ENCODE measurements around the gene CTNNA2. TPM values are rescaled to one million over a fixed set of nuclear protein-coding genes. Genes with fewer than 3 reads are reported as not detected.

The CTNNA2 gene
- total RNA-seq, 2 experiments from 2014 or later, result not detected

- no peak overlapping the region for H3K27ac Mint-ChIP-seq
- no peaks in the 10 kb centered on the region for H3K4me1 Mint-ChIP-seq
- no peaks in the 10 kb centered on the region for H3K9me3 Mint-ChIP-seq (ENCODE audit: low read depth)
- CTCF ChIA-PET, result interaction anchor here (1.0 kb wide), 1 partner anchor 8 kb away, joined by 3 read pairs; no protein-coding TSS in a partner anchor
- H3K27me3 Mint-ChIP-seq, result no peaks in the 10 kb centered on the region
- H3K36me3 Mint-ChIP-seq, result no peaks in the 10 kb centered on the region
- ATAC-seq (no peak), DNase-seq (no peak)
- no peak overlapping the region for H3K4me3 Mint-ChIP-seq
These were observed 283.8 kb downstream of the CTNNA2 start for GRCh38 chr2:79796641-79797040.

GRCh38 chr2:79798776-79799175 is 285.9 kb downstream of the CTNNA2 start:
- DNase-seq (no peak), ATAC-seq (no peak)
- Mint-ChIP-seq H3K4me1 (no peaks in the 10 kb centered on the region), H3K9me3 (ENCODE audit: low read depth) (no peaks in the 10 kb centered on the region), H3K4me3 (no peak overlapping the region), H3K27ac (no peak overlapping the region), H3K36me3 (no peaks in the 10 kb centered on the region), H3K27me3 (no peaks in the 10 kb centered on the region)
- CTCF ChIA-PET, result no interaction called here

DNA sequence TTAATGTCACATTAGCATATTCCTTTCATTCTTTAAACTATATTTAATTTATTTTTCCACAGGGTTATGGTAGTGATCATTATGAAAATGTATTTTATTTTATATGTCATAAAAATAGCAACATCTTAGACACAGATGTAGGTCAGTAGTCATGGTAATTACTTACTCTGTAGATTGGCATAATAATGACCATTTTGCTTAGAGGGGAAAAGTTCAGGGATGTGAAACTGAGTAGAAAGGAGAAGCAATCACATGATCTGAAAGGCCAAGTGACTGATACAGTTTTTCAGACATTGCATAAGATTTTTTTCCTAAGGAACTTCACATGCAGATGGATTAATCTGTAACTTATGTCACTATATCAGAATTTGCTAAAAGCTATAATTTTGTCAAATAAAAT is 286.9 kb downstream of the CTNNA2 start:
- Mint-ChIP-seq H3K4me1 (no peaks in the 10 kb centered on the region), H3K27ac (no peak overlapping the region), H3K4me3 (no peak overlapping the region), H3K27me3 (no peaks in the 10 kb centered on the region), H3K36me3 (no peaks in the 10 kb centered on the region), H3K9me3 (ENCODE audit: low read depth) (peaks cover under 1% of the 10 kb centered on the region)
- DNase-seq (no peak), ATAC-seq (no peak)
- CTCF ChIA-PET, result no interaction called here

DNA sequence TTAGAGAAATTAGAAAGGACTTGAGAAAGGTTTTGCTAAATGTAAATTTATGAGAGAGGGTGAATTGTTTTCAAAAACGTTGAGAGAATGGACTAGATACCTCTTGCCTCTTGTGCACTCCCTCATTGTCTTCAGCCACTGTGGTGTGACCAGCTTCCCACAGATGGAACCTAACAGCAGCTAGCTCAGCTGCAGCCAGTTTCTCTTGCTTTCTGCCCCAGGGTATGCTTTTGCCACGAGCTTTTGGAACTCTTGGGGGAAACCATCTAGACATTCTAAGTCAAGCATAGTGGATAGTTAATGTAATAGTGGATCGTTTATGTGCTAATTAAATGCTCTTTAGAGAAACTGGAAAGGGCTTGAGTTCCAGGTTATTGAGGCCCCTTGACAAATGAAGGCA is 288.2 kb downstream of the CTNNA2 start:
- Mint-ChIP-seq H3K4me1 (no peaks in the 10 kb centered on the region), H3K36me3 (no peaks in the 10 kb centered on the region), H3K27me3 (no peaks in the 10 kb centered on the region), H3K9me3 (ENCODE audit: low read depth) (peaks cover 3% of the 10 kb centered on the region), H3K27ac (no peak overlapping the region), H3K4me3 (no peak overlapping the region)
- CTCF ChIA-PET, result no interaction called here
- ATAC-seq (no peak), DNase-seq (no peak)

DNA sequence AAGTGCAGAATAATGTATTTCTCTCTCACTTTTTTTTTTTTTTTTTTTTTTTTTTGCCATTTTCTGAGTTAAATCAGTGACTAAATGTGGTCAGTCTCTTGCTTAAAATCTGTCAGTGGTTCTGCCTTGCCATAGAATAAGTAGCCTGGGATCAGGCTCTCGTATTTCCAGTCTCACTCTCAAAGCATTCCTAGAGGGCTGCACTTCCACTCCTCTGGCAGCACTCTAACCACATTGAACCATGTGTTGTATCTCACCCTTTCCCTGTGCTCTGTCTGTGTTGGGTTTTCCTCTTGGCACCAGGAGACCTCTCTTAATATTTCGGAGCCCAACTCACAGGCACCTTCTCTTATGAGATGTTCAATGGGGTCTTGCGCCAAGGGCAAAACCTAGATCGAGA is 304.4 kb downstream of the CTNNA2 start:
- Mint-ChIP-seq H3K9me3 (ENCODE audit: low read depth) (peaks cover 11% of the 10 kb centered on the region), H3K27me3 (no peaks in the 10 kb centered on the region), H3K36me3 (no peaks in the 10 kb centered on the region), H3K4me1 (no peaks in the 10 kb centered on the region), H3K4me3 (no peak overlapping the region), H3K27ac (no peak overlapping the region)
- ATAC-seq, result no peak
- DNase-seq, result no peak
- CTCF ChIA-PET, result no interaction called here

GRCh38 chr2:79820281-79820680 is 307.4 kb downstream of the CTNNA2 start:
- Mint-ChIP-seq H3K9me3 (ENCODE audit: low read depth) (peaks cover 19% of the 10 kb centered on the region), H3K36me3 (no peaks in the 10 kb centered on the region), H3K27me3 (no peaks in the 10 kb centered on the region), H3K27ac (no peak overlapping the region), H3K4me3 (no peak overlapping the region), H3K4me1 (no peaks in the 10 kb centered on the region)
- CTCF ChIA-PET, result no interaction called here
- ATAC-seq (no peak), DNase-seq (no peak)

DNA sequence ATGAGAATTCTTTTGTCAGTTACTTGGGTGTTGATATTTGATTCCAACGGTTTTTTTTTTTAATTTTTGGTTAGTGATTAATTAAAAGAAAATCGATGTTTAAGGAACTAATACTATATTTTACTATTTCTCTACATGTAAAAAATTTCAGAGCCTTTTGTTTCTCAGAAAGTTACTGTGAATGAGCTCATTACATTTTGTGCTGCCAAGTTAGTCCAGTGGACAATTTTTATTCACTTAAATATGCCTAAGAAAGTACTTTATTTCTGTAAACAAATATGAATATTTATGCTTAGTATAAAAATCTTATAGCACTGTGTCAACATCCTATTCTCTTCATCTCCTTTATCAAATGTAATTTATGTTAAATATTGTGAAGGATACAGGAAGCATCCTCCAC is 309.3 kb downstream of the CTNNA2 start:
- Mint-ChIP-seq H3K4me3 (no peak overlapping the region), H3K27me3 (no peaks in the 10 kb centered on the region), H3K4me1 (no peaks in the 10 kb centered on the region), H3K36me3 (no peaks in the 10 kb centered on the region), H3K27ac (no peak overlapping the region), H3K9me3 (ENCODE audit: low read depth) (peaks cover 18% of the 10 kb centered on the region)
- CTCF ChIA-PET, result no interaction called here
- DNase-seq (no peak), ATAC-seq (no peak)

GRCh38 chr2:79824086-79824786 is 311.4 kb downstream of the CTNNA2 start:
- Mint-ChIP-seq H3K4me3 (no peak overlapping the region), H3K27ac (no peak overlapping the region), H3K36me3 (no peaks in the 10 kb centered on the region), H3K27me3 (no peaks in the 10 kb centered on the region), H3K4me1 (no peaks in the 10 kb centered on the region), H3K9me3 (ENCODE audit: low read depth) (peaks cover 14% of the 10 kb centered on the region)
- CTCF ChIA-PET, result no interaction called here
- DNase-seq (no peak), ATAC-seq (no peak)

- ATAC-seq (no peak), DNase-seq (no peak)
- no peak overlapping the region for H3K27ac Mint-ChIP-seq
- CTCF ChIA-PET, result no interaction called here
- H3K36me3 Mint-ChIP-seq, result no peaks in the 10 kb centered on the region
- H3K9me3 Mint-ChIP-seq (ENCODE audit: low read depth), result peaks cover 9% of the 10 kb centered on the region
- H3K4me3 Mint-ChIP-seq, result no peak overlapping the region
- H3K27me3 Mint-ChIP-seq, result no peaks in the 10 kb centered on the region
- no peaks in the 10 kb centered on the region for H3K4me1 Mint-ChIP-seq
These were observed 315.0 kb downstream of the CTNNA2 start for GRCh38 chr2:79827881-79828280.

- ATAC-seq (no peak), DNase-seq (no peak)
- no peaks in the 10 kb centered on the region for H3K27me3 Mint-ChIP-seq
- peaks cover under 1% of the 10 kb centered on the region for H3K9me3 Mint-ChIP-seq (ENCODE audit: low read depth)
- CTCF ChIA-PET, result no interaction called here
- H3K4me3 Mint-ChIP-seq, result no peak overlapping the region
- no peaks in the 10 kb centered on the region for H3K4me1 Mint-ChIP-seq
- H3K36me3 Mint-ChIP-seq, result no peaks in the 10 kb centered on the region
- no peak overlapping the region for H3K27ac Mint-ChIP-seq
These were observed 317.6 kb downstream of the CTNNA2 start for GRCh38 chr2:79830501-79830900.

DNA sequence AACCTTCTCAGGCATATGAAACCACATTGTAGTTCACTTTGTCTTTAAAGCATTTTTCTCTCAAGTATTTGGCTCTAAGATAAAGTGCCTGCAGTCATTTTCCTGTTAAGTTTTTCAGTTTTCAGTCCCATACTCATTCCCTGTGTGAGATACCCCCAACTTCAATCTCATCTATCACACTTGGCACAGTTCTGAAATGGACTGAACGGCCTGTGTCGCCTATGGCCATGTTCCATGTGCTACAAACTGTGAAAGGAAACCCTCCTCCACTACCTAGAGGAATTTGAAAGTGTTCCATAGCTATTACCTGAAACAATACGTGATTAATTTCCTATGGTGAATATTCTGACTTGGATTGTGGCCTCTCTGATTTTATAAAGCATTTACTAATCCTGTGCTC is 319.1 kb downstream of the CTNNA2 start:
- H3K27me3 Mint-ChIP-seq, result no peaks in the 10 kb centered on the region
- no peak for DNase-seq
- no peak for ATAC-seq
- H3K36me3 Mint-ChIP-seq, result no peaks in the 10 kb centered on the region
- H3K9me3 Mint-ChIP-seq (ENCODE audit: low read depth), result peaks cover 7% of the 10 kb centered on the region
- no peak overlapping the region for H3K27ac Mint-ChIP-seq
- H3K4me1 Mint-ChIP-seq, result no peaks in the 10 kb centered on the region
- H3K4me3 Mint-ChIP-seq, result no peak overlapping the region
- CTCF ChIA-PET, result no interaction called here

GRCh38 chr2:79832511-79833234 is 319.8 kb downstream of the CTNNA2 start:
- no peak overlapping the region for H3K27ac Mint-ChIP-seq
- H3K4me3 Mint-ChIP-seq, result no peak overlapping the region
- ATAC-seq, result no peak
- DNase-seq, result no peak
- CTCF ChIA-PET, result no interaction called here
- peaks cover 7% of the 10 kb centered on the region for H3K9me3 Mint-ChIP-seq (ENCODE audit: low read depth)
- no peaks in the 10 kb centered on the region for H3K27me3 Mint-ChIP-seq
- no peaks in the 10 kb centered on the region for H3K36me3 Mint-ChIP-seq
- H3K4me1 Mint-ChIP-seq, result no peaks in the 10 kb centered on the region

DNA sequence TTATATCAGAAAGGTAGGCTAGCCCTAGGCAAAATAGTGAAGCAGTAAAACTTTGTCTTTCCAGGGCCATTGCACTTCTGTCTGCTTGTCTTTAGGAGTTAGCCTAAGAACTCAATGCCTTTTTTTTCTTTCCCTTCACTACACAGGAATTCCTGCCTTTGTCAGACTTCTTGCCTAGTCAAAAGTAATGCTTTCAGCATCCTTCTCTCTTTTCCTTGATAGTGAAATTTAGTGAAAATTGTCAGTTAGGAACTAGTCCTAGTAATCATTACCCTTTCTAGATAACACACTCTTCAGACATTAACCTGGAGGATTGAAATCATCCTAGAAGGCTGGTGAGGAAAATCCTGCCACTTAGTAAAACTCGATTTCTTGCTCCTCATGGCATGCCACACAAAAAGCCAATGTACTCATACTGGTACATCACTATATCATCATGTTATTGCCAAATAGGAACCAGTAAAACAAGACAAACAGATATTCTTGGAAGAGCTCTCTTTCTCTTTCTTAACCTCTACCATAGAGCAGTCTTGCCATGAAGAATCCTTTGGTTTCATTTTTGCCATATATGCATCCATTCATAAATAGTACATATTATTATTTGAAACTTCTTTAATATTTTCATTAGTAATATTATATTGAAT is 320.5 kb downstream of the CTNNA2 start:
- H3K27me3 Mint-ChIP-seq, result no peaks in the 10 kb centered on the region
- H3K4me1 Mint-ChIP-seq, result no peaks in the 10 kb centered on the region
- DNase-seq (no peak), ATAC-seq (no peak)
- CTCF ChIA-PET, result no interaction called here
- H3K36me3 Mint-ChIP-seq, result no peaks in the 10 kb centered on the region
- H3K27ac Mint-ChIP-seq, result no peak overlapping the region
- H3K4me3 Mint-ChIP-seq, result no peak overlapping the region
- peaks cover 7% of the 10 kb centered on the region for H3K9me3 Mint-ChIP-seq (ENCODE audit: low read depth)

DNA sequence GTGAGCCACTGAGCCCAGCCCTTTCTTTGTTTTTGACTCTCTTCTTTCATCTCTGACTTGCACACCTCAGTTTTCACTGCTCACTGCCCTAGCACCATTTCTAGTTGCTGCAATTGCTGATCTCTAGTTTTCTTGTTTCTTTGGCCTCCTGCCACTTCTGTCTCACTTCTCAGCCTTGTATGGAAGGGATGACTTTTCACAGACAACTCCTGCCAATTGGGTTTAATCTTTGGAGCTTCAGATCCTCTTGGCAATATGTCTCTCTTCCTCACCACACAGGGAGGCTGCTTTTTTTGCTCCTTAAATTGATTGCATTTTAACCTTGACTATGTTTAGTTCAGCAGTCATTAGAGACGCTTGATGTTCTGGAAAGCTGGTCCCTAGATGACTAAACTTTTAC is 323.1 kb downstream of the CTNNA2 start:
- no peak for DNase-seq
- no peak for ATAC-seq
- no peaks in the 10 kb centered on the region for H3K36me3 Mint-ChIP-seq
- H3K27ac Mint-ChIP-seq, result no peak overlapping the region
- H3K4me1 Mint-ChIP-seq, result no peaks in the 10 kb centered on the region
- CTCF ChIA-PET, result no interaction called here
- H3K9me3 Mint-ChIP-seq (ENCODE audit: low read depth), result peaks cover 9% of the 10 kb centered on the region
- no peaks in the 10 kb centered on the region for H3K27me3 Mint-ChIP-seq
- no peak overlapping the region for H3K4me3 Mint-ChIP-seq
